ENCODE results near the gene TH.

The TH gene

GRCh38 chr11:2186669-2187279 lies 15.2 kb upstream of the TH start:
- POLR2A ChIA-PET, result no interaction called here
- DNase-seq (ENCODE audit: extremely low spot score), result peak; percentile 59
- TF ChIP-seq BHLHE40 (IDR thresholded peaks at IDR 0.05; ENCODE audit: borderline replicate concordance), result no peak
- TF ChIP-seq L3MBTL2 (conservative IDR thresholded peaks at IDR 0.05), result peak; percentile 65
- CTCF ChIA-PET, result interaction anchor here (0.6 to 2.6 kb wide), 4 partner anchors 118 to 346 kb away, joined by 3 to 16 read pairs (median 6); no protein-coding TSS in a partner anchor

- TF ChIP-seq ZNF384 (IDR thresholded peaks at IDR 0.05), result no peak
- TF ChIP-seq FOXK2 (IDR thresholded peaks at IDR 0.05), result no peak
- TF ChIP-seq HDGF (IDR thresholded peaks at IDR 0.05; ENCODE audit: borderline replicate concordance), result no peak
- no peak for TF ChIP-seq BHLHE40 (IDR thresholded peaks at IDR 0.05; ENCODE audit: borderline replicate concordance)
- TF ChIP-seq FOXA1 (IDR thresholded peaks at IDR 0.05), result no peak
- no peak for TF ChIP-seq CTBP1 (IDR thresholded peaks at IDR 0.05; ENCODE audit: borderline replicate concordance)
- TF ChIP-seq FOXM1 (IDR thresholded peaks at IDR 0.05; ENCODE audit: borderline replicate concordance), result no peak
- no peak for TF ChIP-seq NFRKB (IDR thresholded peaks at IDR 0.05)
- TF ChIP-seq ELF4 (IDR thresholded peaks at IDR 0.05), result no peak
- TF ChIP-seq SP1 (IDR thresholded peaks at IDR 0.05), result no peak
- TF ChIP-seq TARDBP (IDR thresholded peaks at IDR 0.05), result no peak
- no peak for TF ChIP-seq ARNT (IDR thresholded peaks at IDR 0.05)
- TF ChIP-seq LEF1 (IDR thresholded peaks at IDR 0.05; ENCODE audit: borderline replicate concordance), result no peak
- TF ChIP-seq L3MBTL2 (conservative IDR thresholded peaks at IDR 0.05), result no peak
- no peak for TF ChIP-seq PKNOX1 (IDR thresholded peaks at IDR 0.05)
- TF ChIP-seq SUZ12 (IDR thresholded peaks at IDR 0.05), result no peak
- ChIA-PET CTCF (interaction anchor here (1.8 to 2.6 kb wide), 2 partner anchors 119 to 234 kb away, joined by 8 to 16 read pairs; no protein-coding TSS in a partner anchor), POLR2A (no interaction called here)
- DNase-seq (ENCODE audit: extremely low spot score), result no peak
Measured at GRCh38 chr11:2185324-2186085, 13.9 kb upstream of the TH start.

GRCh38 chr11:2182692-2183474 lies 11.3 kb upstream of the TH start:
- TF ChIP-seq FOXA1 (IDR thresholded peaks at IDR 0.05), result no peak
- no peak for TF ChIP-seq ZNF384 (IDR thresholded peaks at IDR 0.05)
- TF ChIP-seq TARDBP (IDR thresholded peaks at IDR 0.05), result no peak
- TF ChIP-seq PKNOX1 (IDR thresholded peaks at IDR 0.05), result no peak
- CTCF ChIA-PET, result no interaction called here
- DNase-seq (ENCODE audit: extremely low spot score), result no peak
- POLR2A ChIA-PET, result no interaction called here

- TF ChIP-seq ZNF384 (IDR thresholded peaks at IDR 0.05) (no peak), BHLHE40 (IDR thresholded peaks at IDR 0.05; ENCODE audit: borderline replicate concordance) (no peak), PKNOX1 (IDR thresholded peaks at IDR 0.05) (no peak), ELF4 (IDR thresholded peaks at IDR 0.05) (no peak), LEF1 (IDR thresholded peaks at IDR 0.05; ENCODE audit: borderline replicate concordance) (no peak), CTBP1 (IDR thresholded peaks at IDR 0.05; ENCODE audit: borderline replicate concordance) (no peak), TARDBP (IDR thresholded peaks at IDR 0.05) (no peak), ARNT (IDR thresholded peaks at IDR 0.05) (no peak), FOXA1 (IDR thresholded peaks at IDR 0.05) (no peak), HDGF (IDR thresholded peaks at IDR 0.05; ENCODE audit: borderline replicate concordance) (no peak), FOXK2 (IDR thresholded peaks at IDR 0.05) (no peak), SUZ12 (IDR thresholded peaks at IDR 0.05) (no peak)
- no peak for DNase-seq (ENCODE audit: extremely low spot score)
- ChIA-PET CTCF (interaction anchor here (0.7 kb wide), 1 partner anchor 332 kb away, joined by 4 read pairs; no protein-coding TSS in a partner anchor), POLR2A (no interaction called here)
Measured at GRCh38 chr11:2182075-2182474, 10.5 kb upstream of the TH start.

GRCh38 chr11:2180789-2181370 lies 9.3 kb upstream of the TH start:
- ChIA-PET POLR2A (no interaction called here), CTCF (no interaction called here)
- no peak for TF ChIP-seq TARDBP (IDR thresholded peaks at IDR 0.05)
- DNase-seq (ENCODE audit: extremely low spot score), result no peak

- CTCF ChIA-PET, result no interaction called here
- DNase-seq (ENCODE audit: extremely low spot score), result no peak
- POLR2A ChIA-PET, result no interaction called here
- TF ChIP-seq PKNOX1 (IDR thresholded peaks at IDR 0.05), result no peak
- no peak for TF ChIP-seq NFRKB (IDR thresholded peaks at IDR 0.05)
- TF ChIP-seq LEF1 (IDR thresholded peaks at IDR 0.05; ENCODE audit: borderline replicate concordance), result no peak
- TF ChIP-seq SUZ12 (IDR thresholded peaks at IDR 0.05), result no peak
- no peak for TF ChIP-seq BHLHE40 (IDR thresholded peaks at IDR 0.05; ENCODE audit: borderline replicate concordance)
- TF ChIP-seq FOXM1 (IDR thresholded peaks at IDR 0.05; ENCODE audit: borderline replicate concordance), result no peak
- TF ChIP-seq CTBP1 (IDR thresholded peaks at IDR 0.05; ENCODE audit: borderline replicate concordance), result no peak
- TF ChIP-seq TARDBP (IDR thresholded peaks at IDR 0.05), result no peak
- TF ChIP-seq FOXA1 (IDR thresholded peaks at IDR 0.05), result no peak
- no peak for TF ChIP-seq SP1 (IDR thresholded peaks at IDR 0.05)
- TF ChIP-seq ARNT (IDR thresholded peaks at IDR 0.05), result no peak
- no peak for TF ChIP-seq L3MBTL2 (conservative IDR thresholded peaks at IDR 0.05)
- TF ChIP-seq ZNF384 (IDR thresholded peaks at IDR 0.05), result no peak
- TF ChIP-seq FOXK2 (IDR thresholded peaks at IDR 0.05), result no peak
- no peak for TF ChIP-seq ELF4 (IDR thresholded peaks at IDR 0.05)
Measured at GRCh38 chr11:2180347-2180746, 8.7 kb upstream of the TH start.

All from HEK293T (cell line).